ENCODE results near the gene CKAP5. TPM values are rescaled to one million over a fixed set of nuclear protein-coding genes. Genes with fewer than 3 reads are reported as not detected.

The CKAP5 gene
- total and polyA plus RNA-seq, 4 donors: 96.2 to 187 (median 128) TPM

GRCh38 chr11:46760429-46761128 is 85.5 kb downstream of the CKAP5 start:
- Histone ChIP-seq H3K4me1 (ENCODE audit: control insufficient read depth, insufficient read depth, low read length) (no peaks in the 10 kb centered on the region), H3K27me3 (ENCODE audit: control insufficient read depth, insufficient read depth, low read length) (no peaks in the 10 kb centered on the region), H3K4me3 (ENCODE audit: low read depth, low read length) (no peak overlapping the region), H3K9me3 (ENCODE audit: control insufficient read depth, insufficient read depth, low read length) (no peaks in the 10 kb centered on the region), H3K27ac (ENCODE audit: low read depth, low read length) (no peak overlapping the region), H3K36me3 (ENCODE audit: control insufficient read depth, insufficient read depth, low read length) (peaks cover 58% of the 10 kb centered on the region)
- DNase-seq (ENCODE audit: low read depth in 4 of 6, low spot score in 6 of 6): no peak
- 98% methylated on average over 4 of the region's 6 CpGs for WGBS (ENCODE audit: insufficient coverage)

GRCh38 chr11:46759196-46759595 is 86.9 kb downstream of the CKAP5 start:
- Histone ChIP-seq H3K36me3 (ENCODE audit: control insufficient read depth, insufficient read depth, low read length) (peaks cover 68% of the 10 kb centered on the region), H3K9me3 (ENCODE audit: control insufficient read depth, insufficient read depth, low read length) (no peaks in the 10 kb centered on the region), H3K4me3 (ENCODE audit: low read depth, low read length) (no peak overlapping the region), H3K27me3 (ENCODE audit: control insufficient read depth, insufficient read depth, low read length) (no peaks in the 10 kb centered on the region), H3K4me1 (ENCODE audit: control insufficient read depth, insufficient read depth, low read length) (no peaks in the 10 kb centered on the region), H3K27ac (ENCODE audit: low read depth, low read length) (no peak overlapping the region)
- WGBS (ENCODE audit: insufficient coverage): 97% methylated on average over 4 of the region's 6 CpGs
- DNase-seq (ENCODE audit: low read depth in 4 of 6, low spot score in 6 of 6): peak in 1 of 6 donors; percentile 10

DNA sequence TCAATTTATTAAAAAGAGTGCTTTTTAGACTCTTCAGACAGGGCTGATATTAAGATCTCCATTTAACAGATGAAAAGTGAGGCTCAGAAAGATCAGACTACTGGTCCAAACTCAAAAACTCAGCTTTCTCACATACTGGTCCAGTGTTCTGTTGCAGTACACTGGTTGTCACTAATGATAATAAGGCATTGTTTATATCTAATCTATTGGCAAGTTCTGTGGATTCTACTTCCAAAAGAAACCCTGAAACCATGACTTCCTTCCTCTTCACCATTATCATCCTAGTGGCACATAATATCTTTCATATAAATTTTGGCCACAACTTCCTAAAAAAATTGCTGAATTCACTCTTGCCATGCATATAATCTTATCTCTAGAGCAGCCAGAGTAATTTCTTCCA is 90.1 kb downstream of the CKAP5 start:
- no peak for DNase-seq (ENCODE audit: low read depth in 4 of 6, low spot score in 6 of 6)
- no peak overlapping the region for H3K4me3 ChIP-seq (ENCODE audit: low read depth, low read length)
- H3K4me1 ChIP-seq (ENCODE audit: control insufficient read depth, insufficient read depth, low read length): no peaks in the 10 kb centered on the region
- H3K27ac ChIP-seq (ENCODE audit: low read depth, low read length): no peak overlapping the region
- H3K9me3 ChIP-seq (ENCODE audit: control insufficient read depth, insufficient read depth, low read length): no peaks in the 10 kb centered on the region
- H3K36me3 ChIP-seq (ENCODE audit: control insufficient read depth, insufficient read depth, low read length): peaks cover 61% of the 10 kb centered on the region
- no peaks in the 10 kb centered on the region for H3K27me3 ChIP-seq (ENCODE audit: control insufficient read depth, insufficient read depth, low read length)

GRCh38 chr11:46747150-46747549 is 98.9 kb downstream of the CKAP5 start:
- peaks cover 51% of the 10 kb centered on the region for H3K36me3 ChIP-seq (ENCODE audit: control insufficient read depth, insufficient read depth, low read length)

DNA sequence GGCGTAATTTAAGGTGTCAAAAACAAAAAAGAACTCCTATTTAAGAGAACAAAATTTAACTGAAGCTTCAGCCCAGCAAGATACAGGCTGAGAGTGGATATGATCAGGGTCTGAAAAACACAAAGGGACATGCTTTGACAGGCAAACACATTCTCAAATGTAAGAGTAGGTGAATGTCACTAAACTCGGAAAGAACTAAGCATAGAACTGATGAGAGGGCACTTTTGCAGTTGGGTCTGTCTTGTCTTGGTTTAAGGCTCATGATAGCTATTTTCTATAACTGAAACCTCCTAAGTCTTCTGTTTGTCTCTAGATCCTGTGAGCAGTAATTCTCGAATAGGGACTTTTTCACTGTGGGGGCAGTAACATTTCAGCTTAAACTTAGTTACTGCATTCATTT is 100.1 kb downstream of the CKAP5 start:
- WGBS (ENCODE audit: insufficient coverage): no CpG with 5 or more reads among the region's 3 CpGs
- Histone ChIP-seq H3K27me3 (ENCODE audit: control insufficient read depth, insufficient read depth, low read length) (no peaks in the 10 kb centered on the region), H3K4me1 (ENCODE audit: control insufficient read depth, insufficient read depth, low read length) (no peaks in the 10 kb centered on the region), H3K4me3 (ENCODE audit: low read depth, low read length) (no peak overlapping the region), H3K9me3 (ENCODE audit: control insufficient read depth, insufficient read depth, low read length) (no peaks in the 10 kb centered on the region), H3K27ac (ENCODE audit: low read depth, low read length) (no peak overlapping the region), H3K36me3 (ENCODE audit: control insufficient read depth, insufficient read depth, low read length) (peaks cover 58% of the 10 kb centered on the region)
- DNase-seq (ENCODE audit: low read depth in 4 of 6, low spot score in 6 of 6): no peak

More at GRCh38 chr11:46747150-46747549, 98.9 kb downstream of the CKAP5 start:
- no peak overlapping the region for H3K4me3 ChIP-seq (ENCODE audit: low read depth, low read length)
- no peak overlapping the region for H3K27ac ChIP-seq (ENCODE audit: low read depth, low read length)
- no peak for DNase-seq (ENCODE audit: low read depth in 4 of 6, low spot score in 6 of 6)
- WGBS (ENCODE audit: insufficient coverage): 100% methylated on average over 6 of the region's 6 CpGs
- H3K27me3 ChIP-seq (ENCODE audit: control insufficient read depth, insufficient read depth, low read length): no peaks in the 10 kb centered on the region
- H3K9me3 ChIP-seq (ENCODE audit: control insufficient read depth, insufficient read depth, low read length): no peaks in the 10 kb centered on the region
- H3K4me1 ChIP-seq (ENCODE audit: control insufficient read depth, insufficient read depth, low read length): no peaks in the 10 kb centered on the region

- Histone ChIP-seq H3K27me3 (ENCODE audit: control insufficient read depth, insufficient read depth, low read length) (no peaks in the 10 kb centered on the region), H3K4me1 (ENCODE audit: control insufficient read depth, insufficient read depth, low read length) (no peaks in the 10 kb centered on the region), H3K27ac (ENCODE audit: low read depth, low read length) (no peak overlapping the region), H3K9me3 (ENCODE audit: control insufficient read depth, insufficient read depth, low read length) (no peaks in the 10 kb centered on the region), H3K4me3 (ENCODE audit: low read depth, low read length) (no peak overlapping the region), H3K36me3 (ENCODE audit: control insufficient read depth, insufficient read depth, low read length) (peaks cover 56% of the 10 kb centered on the region)
- no peak for DNase-seq (ENCODE audit: low read depth in 4 of 6, low spot score in 6 of 6)
- WGBS (ENCODE audit: insufficient coverage): 83% methylated on average over 1 of the region's 1 CpG
Observed at GRCh38 chr11:46745328-46745727, 100.8 kb downstream of the CKAP5 start.

GRCh38 chr11:46743693-46744339 is 102.3 kb downstream of the CKAP5 start:
- H3K4me3 ChIP-seq (ENCODE audit: low read depth, low read length): no peak overlapping the region
- no peak overlapping the region for H3K27ac ChIP-seq (ENCODE audit: low read depth, low read length)
- peak in 1 of 6 donors; percentile 9 for DNase-seq (ENCODE audit: low read depth in 4 of 6, low spot score in 6 of 6)
- peaks cover 45% of the 10 kb centered on the region for H3K36me3 ChIP-seq (ENCODE audit: control insufficient read depth, insufficient read depth, low read length)
- WGBS (ENCODE audit: insufficient coverage): 76% methylated on average over 6 of the region's 10 CpGs
- H3K4me1 ChIP-seq (ENCODE audit: control insufficient read depth, insufficient read depth, low read length): no peaks in the 10 kb centered on the region
- no peaks in the 10 kb centered on the region for H3K27me3 ChIP-seq (ENCODE audit: control insufficient read depth, insufficient read depth, low read length)
- H3K9me3 ChIP-seq (ENCODE audit: control insufficient read depth, insufficient read depth, low read length): no peaks in the 10 kb centered on the region

DNA sequence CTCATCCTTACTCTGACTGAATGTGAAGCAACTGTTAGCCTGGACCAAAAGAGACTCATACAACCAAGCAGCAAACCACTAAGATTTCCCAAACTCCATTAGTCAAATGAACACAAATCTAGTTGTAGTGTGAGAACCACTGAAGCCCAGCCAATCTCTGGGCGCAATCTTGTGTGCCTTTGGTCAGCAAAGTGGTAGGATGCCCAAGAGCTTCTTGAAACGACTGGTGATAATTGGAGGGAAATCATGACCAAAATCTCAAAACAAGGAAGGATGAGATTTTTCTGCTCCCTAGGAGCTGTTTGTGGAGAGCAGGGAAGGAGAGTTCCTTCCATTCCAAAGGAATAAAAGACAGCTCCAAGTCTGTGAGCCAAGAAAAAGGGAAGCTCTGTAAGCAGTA is 103.0 kb downstream of the CKAP5 start:
- H3K27ac ChIP-seq (ENCODE audit: low read depth, low read length): no peak overlapping the region
- WGBS (ENCODE audit: insufficient coverage): 84% methylated on average over 2 of the region's 2 CpGs
- peaks cover 39% of the 10 kb centered on the region for H3K36me3 ChIP-seq (ENCODE audit: control insufficient read depth, insufficient read depth, low read length)

DNA sequence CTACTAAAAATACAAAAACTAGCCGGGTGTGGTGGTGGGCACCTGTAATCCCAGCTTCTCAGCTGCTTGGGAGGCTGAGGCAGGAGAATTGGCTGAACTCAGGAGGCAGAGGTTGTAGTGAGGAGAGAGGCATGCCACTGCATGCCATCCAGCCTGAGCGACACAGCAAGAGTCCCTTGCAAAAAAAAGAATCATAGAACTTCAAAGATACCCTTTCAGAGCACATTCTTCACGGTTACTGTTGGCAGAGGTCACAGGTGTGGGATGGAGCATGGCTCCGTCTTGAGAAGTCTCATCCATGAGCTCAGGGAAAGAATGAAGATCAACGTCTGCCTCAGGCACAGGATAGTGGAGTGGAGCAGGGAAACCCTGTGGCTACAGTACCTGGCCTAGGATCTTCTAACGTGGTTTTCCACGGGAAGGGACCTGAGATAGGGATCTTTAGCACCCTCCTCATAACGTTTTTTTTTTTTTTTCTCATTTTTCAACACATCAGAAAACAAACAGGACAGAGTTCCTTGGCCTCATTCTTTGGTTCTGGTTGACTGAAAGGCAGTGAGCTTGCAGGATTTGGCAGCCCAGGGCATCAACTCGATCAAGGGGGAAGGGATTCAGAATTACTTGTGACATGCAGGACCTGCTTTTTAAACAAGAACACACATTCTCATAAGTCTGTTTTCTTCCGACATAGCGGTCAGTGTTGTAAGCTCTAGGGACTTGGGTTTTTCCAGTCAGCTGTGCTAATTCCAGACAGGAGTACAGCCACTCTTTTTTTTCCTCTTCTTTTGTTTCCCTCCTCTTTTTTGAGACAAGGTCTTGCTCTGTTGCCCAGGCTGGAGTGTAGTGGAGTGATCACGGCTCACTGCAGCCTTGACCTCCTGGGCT is 104.2 kb downstream of the CKAP5 start:
- Histone ChIP-seq H3K9me3 (ENCODE audit: control insufficient read depth, insufficient read depth, low read length) (no peaks in the 10 kb centered on the region), H3K27me3 (ENCODE audit: control insufficient read depth, insufficient read depth, low read length) (no peaks in the 10 kb centered on the region), H3K4me3 (ENCODE audit: low read depth, low read length) (no peak overlapping the region), H3K36me3 (ENCODE audit: control insufficient read depth, insufficient read depth, low read length) (peaks cover 27% of the 10 kb centered on the region), H3K4me1 (ENCODE audit: control insufficient read depth, insufficient read depth, low read length) (no peaks in the 10 kb centered on the region), H3K27ac (ENCODE audit: low read depth, low read length) (no peak overlapping the region)
- 88% methylated on average over 5 of the region's 12 CpGs for WGBS (ENCODE audit: insufficient coverage)
- no peak for DNase-seq (ENCODE audit: low read depth in 4 of 6, low spot score in 6 of 6)

More for the DNA sequence above, 103.0 kb downstream of the CKAP5 start:
- DNase-seq (ENCODE audit: low read depth in 4 of 6, low spot score in 6 of 6): no peak
- H3K27me3 ChIP-seq (ENCODE audit: control insufficient read depth, insufficient read depth, low read length): no peaks in the 10 kb centered on the region
- H3K9me3 ChIP-seq (ENCODE audit: control insufficient read depth, insufficient read depth, low read length): no peaks in the 10 kb centered on the region
- H3K4me1 ChIP-seq (ENCODE audit: control insufficient read depth, insufficient read depth, low read length): no peaks in the 10 kb centered on the region
- no peak overlapping the region for H3K4me3 ChIP-seq (ENCODE audit: low read depth, low read length)

Measured in spinal cord (tissue), 10 donors.